Jurkat, Clone E6-1 (cell line): Measurements from ENCODE around the gene DHX15.

Experiments
- DNase-seq: peaks from one replicate; pipeline ENCODE4 v3.0.0-alpha.2; 2011; ENCODE audit warnings: low read depth, low spot score
- H3K4me3 ChIP-seq: 2 replicates; pipeline ENCODE4 v1.5.1; 2011; ENCODE audit warnings: mild to moderate bottlenecking, low read length, control low read depth, moderate library complexity

Gene DHX15

DNA sequence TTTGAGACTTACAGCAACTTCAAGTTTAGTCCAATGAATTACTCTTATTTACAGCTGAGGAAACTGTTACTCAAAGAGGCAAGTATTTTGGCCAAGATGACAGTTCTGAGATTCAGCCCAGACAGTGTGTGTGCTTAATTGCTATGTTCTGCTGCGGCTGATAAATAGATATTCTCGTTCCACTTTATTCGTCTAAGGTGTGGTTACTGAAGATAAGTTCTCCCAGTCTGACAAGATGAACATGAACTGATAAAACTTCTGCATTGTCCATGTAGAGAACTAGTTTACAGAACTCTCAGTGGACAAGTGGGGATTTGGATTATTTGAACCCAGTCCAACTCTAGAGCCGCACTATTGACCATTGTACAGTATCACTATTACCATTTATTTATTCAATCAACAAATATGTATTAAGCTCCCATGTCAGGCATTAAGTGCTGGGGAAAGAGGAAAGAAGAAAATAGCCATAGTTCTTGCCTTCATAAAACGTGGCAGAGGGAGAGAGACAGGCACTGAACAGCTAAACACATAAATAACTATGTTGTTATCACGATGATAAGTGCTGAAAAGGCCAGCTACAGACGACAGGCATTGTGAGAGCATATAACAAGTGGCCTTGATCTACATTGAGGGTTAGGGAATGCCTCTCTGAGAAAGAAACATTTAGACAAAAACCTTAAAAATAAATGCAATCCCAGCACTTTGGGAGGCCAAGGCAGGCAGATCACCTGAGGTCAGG, 4.0 kb upstream of the DHX15 start:
- DNase-seq: no peak
- H3K4me3 ChIP-seq: no peak overlapping the region

DNA sequence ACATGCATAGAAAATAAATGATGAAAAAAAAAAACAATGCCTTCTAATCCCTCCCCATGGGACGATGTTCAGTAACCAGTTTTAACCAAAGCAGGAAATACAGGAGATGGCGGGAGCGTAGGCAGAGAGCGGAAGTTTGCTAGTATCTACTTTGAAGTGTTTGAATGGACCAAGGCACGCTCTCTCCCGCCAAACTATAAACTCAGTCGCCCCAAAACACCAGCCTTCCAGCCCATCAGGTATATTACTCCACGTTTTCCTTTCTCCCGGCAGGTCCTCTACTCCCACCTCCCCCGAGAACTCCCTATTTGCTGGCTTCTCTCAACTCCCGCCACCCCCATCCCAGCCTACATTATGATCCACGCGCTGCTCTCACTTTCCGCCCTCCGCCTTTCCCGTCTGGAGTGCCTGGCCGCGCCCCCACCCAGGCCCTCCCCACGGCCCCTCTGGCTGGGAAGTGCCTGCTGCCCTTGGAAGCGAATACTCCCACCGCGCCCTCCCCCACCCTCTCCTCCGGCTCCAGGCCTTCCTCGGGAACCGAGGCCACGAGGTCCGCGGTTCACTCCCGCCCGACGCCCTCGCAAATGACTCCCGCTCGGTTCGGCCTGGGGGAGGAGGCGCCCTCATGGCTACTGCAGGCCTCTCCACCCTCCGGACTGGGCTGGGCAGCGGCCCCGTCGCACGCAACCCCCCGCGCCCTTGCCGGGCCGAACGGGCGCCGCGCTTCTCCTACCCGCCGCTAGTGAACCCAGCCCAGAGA, 723 bp downstream of the DHX15 start:
- peak overlapping the region; percentile 92 for H3K4me3 ChIP-seq

DNA sequence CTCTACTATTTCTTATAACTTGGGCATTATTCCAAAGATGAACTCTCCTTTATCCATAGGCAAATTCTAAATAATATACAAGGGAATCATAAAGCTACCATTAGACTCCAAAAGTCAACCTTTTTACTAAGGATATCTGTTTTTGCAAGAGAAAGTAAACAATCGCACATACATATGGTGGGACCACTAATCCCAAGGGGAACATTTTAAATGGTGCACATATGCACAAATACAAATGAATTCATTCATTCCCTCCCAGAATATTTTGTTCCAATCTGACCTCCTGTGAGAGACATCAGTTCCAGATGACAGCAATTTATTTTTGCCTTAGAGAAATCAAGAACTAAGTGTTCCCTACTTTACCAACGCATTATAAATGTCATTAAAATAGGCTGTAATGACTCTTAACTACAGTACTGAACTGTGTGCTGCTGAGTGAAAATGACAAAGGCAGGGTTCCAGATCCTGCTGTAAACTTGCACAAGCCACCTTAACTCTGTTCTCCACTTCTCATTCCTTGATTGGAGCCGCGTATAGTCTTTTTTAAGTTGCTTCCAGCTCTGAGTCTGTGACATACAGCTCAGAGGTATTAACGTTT, 2.0 kb downstream of the DHX15 start:
- peak overlapping the region; percentile 92 for H3K4me3 ChIP-seq
- DNase-seq: no peak

More for the DNA sequence above, 723 bp downstream of the DHX15 start:
- peak; percentile 72 for DNase-seq

DNA sequence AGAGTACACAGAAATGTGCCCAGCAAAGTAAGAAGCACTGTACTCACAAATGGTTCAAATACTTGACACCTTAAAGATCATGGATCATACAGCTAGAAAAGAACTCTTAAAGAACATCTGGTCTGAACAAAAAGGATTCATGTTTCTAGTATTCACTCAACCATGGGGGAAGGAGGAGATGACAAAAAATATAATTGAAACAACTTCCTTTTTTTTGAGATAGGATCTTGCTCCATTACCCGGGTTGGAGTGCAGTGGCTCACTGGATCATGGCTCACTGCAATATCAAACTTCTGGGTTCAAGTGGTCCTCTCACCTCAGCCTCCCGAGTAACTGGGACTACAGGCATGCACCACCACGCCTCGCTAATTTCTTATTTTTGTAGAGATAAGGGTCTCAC, 6.0 kb downstream of the DHX15 start:
- no peak overlapping the region for H3K4me3 ChIP-seq
- DNase-seq: no peak

DNA sequence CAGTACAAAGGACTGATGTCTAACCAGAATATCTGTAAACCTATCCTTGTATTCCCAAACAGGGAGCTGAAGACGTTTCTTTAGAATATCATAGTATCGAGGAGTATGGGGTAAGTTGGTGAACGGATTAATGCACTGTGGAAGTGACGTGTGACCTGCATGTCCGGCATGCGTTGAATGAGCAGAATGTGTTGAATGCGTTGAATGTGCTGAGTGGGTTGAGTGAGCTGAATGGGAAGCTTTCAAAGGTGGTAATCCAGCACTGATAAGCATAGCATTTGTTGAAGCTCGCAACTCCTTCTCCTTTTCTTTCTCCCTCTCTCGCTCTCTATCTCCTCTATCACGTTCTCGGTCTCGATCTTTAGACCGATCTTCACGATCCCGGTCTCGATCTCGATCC, 8.1 kb downstream of the DHX15 start:
- no peak overlapping the region for H3K4me3 ChIP-seq
- DNase-seq: no peak

DNA sequence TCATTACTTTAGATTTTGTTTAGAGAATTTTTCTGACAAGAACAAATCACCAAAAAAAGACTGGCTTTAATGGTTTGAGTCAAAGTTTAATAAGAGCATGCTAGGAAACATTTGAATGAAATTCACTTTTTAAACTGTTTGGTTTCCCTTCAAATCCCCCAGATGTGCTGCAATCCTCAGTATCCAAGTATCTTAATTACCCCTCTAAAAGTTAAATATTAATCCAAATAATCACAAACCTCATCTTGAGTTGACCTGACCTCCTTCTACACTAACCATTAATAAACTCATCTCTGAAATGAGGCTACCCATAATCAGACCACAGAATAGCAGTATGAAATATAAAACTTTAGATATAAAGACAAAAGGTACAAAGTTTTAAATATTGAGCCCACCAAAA, 10.1 kb downstream of the DHX15 start:
- no peak for DNase-seq
- H3K4me3 ChIP-seq: no peak overlapping the region

DNA sequence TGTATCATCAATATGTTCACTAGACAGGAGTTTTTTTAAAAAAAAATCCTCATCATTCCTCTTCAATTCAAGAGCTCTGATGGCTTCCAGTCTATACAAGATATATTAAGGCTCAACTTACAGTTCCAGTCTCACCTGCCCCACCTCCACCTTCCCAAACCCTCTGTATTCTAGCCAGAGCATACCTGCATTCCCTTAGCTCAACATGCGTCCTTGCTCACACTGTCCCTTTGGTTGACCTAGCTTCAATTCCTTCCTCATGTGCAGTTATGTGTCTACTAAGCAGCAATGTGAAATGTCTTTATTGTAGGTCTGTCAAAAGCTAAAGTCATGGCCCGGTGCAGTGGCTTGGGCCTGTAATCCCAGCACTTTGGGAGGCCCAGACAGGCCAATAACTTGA, 10.8 kb downstream of the DHX15 start:
- no peak overlapping the region for H3K4me3 ChIP-seq
- no peak for DNase-seq

DNA sequence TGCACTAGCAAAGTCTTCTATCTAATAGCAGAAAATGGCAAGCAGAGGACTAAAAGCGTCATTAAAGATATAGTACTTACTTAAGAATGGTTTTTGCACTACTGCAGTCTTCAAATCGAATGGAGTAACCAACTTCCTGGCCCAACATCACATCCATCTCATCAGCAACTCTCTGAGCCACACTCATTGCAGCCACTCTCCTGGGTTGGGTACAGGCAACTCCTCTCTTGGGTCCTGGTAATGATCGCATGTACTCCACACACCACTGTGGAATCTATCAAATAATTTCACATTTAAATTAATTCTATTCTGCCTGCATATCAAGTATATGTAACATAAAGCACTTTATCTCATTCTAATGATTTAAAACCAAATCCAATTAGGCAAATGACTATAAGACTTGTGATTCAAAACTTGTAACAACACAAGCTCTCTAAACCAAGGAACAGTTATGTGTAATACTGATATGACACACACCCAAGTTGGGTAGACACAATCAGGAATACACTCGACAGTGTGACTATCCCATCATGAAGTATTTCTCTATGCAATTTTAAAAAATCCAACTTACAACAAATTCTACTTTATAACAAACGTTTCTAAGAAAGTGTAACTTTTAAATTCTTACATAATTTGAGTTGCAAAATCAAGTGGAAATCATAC, 13.6 kb downstream of the DHX15 start:
- no peak overlapping the region for H3K4me3 ChIP-seq
- no peak for DNase-seq

DNA sequence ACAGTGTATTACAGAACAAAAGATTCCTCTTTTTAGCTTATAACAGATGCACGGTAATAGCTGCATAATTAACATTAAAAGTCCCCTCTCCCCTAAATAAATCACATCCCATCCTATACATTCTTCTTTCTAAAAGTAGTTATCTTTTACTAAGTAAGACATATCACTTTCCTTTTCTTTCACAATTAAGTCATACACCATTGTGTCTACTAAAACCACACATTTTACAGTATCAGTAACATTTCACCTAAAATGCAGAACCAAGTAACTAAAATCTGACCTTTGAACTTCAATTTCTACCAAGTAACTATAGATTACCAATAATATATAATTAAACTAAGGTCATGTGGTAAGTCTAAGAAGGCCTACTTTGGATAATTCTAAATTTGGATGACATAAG, 14.2 kb downstream of the DHX15 start:
- no peak for DNase-seq
- H3K4me3 ChIP-seq: no peak overlapping the region

DNA sequence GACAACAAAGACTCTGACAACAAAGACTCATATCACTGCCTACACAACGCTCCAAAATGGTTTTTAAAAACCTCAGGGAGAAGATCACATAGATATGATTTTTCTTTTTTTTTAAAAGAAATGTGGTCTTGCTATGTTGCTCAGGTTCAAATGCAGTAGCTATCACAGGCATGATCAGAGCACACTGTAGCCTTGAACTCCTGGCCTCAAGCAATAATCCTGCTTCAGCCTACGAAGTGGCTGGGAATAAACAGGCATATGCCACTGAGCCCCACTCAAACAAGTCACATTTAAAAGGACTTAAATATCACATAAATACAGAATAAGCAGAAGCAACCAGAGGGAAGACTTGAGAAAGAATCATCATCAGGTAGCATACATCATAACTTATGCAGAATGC, 14.7 kb downstream of the DHX15 start:
- peak; percentile 33 for DNase-seq
- H3K4me3 ChIP-seq: no peak overlapping the region

DNA sequence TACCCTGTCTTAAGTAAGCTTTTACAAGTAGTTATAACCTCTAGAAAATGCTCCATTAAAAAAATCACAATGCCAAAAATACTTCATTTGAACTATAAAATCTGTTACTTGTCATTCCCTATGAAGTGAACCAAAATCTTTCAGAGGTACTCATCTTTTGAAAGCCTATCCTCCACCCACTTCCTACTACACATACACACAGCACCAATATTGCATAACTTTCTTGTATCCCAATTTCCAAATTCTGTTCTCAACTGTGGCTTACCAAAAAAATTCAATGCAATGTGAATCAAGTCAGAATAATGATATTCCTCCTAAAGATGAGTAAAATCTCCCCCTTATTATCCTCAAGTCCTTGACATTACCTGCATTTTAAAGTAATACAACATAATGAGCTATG, 15.9 kb downstream of the DHX15 start:
- no peak for DNase-seq
- no peak overlapping the region for H3K4me3 ChIP-seq

DNA sequence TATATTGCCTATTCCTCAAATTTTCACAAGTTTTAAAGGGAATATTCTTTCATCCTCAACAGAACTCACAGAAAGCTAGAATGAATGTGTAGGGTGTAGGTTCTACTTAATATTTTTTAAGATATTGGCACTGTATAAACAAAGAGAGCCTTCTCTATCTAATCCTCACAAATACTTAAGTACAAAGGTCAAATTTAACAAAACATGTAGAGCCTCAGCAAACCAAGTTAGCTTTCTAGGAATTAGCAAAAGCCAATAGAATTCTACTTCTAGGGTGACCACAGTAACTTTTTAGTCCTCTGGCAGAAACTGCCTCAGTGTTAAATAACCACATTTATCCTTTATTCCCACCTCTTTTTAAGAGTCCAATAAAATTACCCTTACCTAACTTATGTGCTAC, 19.3 kb downstream of the DHX15 start:
- DNase-seq: no peak
- H3K4me3 ChIP-seq: no peak overlapping the region

DNA sequence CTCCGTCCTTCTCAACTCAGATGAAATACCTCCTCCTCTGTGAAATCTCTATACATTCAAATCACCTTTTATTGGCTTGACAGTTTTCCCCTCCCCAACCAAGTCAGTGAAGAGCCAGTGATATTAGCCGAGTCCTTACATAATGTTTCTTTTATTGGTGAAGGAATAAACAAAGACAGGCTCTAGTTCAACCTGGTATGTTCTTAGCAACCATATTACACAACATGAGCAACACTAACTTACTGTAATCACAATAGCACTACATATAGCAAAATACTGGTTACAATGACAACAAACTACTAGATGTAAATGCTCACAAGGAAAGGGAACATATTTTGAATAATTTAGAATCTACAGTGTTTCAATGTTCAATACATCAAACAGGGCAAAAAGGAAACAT, 19.9 kb downstream of the DHX15 start:
- no peak for DNase-seq
- no peak overlapping the region for H3K4me3 ChIP-seq

DNA sequence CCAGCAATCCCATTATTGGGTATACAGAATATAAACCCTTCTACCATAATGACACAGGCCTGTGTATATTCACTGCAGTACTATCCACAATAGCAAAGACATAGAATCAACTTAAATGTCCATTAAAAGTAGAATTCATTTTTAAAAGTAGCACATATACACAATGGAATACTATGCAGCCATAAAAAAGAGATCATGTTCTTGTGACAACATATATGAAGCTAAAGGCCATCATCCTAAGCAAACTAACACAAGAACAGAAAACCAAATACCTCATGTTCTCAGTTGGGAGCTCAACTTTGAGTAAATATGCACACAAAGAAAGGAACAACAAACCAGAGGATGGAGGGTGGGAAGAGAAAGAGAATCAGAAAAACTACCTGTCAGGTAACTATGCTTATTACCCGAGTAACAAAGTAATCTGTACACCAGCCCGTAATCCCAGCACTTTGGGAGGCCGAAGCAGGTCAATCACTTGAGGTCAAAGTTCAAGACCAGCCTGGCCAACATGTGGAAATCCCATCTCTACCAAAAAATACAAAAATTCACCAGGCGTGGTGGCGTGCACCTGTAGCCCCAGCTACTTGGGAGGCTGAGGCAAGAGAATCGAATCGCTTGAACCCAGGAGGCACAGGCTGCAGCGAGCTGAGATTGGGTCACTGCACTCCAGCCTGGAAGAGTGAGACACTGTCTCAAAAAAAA, 22.8 kb downstream of the DHX15 start:
- H3K4me3 ChIP-seq: no peak overlapping the region
- DNase-seq: no peak

DNA sequence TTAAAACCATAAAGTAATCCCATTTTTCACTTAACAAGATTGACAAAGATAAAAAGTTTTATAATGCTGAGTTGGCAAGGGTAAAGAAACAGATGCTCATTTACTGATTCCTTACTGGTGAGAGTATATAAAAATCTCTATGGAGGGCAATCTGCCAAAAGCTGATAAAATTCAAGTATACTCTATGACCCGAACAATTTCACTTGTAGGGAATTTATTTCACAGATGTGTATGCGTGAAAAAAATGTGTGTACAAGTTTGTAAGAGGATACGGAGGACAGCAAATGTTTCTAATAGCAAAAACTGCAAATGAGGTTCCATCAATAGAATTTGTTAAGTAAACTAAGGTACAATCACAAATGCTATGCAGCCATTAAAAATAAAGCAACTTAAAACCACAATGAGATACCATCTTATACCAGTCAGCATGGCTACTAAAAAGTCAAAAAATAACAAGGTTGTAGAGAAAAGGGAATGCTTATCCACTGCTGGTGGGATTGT, 23.4 kb downstream of the DHX15 start:
- no peak for DNase-seq

DNA sequence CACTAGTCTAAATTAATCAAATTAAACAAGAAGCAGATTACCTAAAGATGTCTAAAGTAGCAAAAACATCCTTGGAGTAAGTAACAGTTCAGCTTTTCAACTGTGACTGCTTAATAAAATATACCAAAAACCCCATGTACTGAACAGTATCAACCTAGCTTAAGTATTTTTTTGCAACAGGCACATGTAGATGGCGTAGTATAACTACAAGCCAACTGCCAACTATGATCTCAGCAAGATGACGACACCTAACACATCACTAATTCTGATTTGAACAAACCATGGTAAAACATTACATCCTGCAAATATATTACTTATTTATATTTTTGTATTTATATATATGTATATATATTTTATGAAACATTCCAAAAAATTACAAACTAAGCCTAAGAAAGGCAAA, 24.5 kb downstream of the DHX15 start:
- no peak for DNase-seq
- no peak overlapping the region for H3K4me3 ChIP-seq

More for the DNA sequence above, 23.4 kb downstream of the DHX15 start:
- no peak overlapping the region for H3K4me3 ChIP-seq

DNA sequence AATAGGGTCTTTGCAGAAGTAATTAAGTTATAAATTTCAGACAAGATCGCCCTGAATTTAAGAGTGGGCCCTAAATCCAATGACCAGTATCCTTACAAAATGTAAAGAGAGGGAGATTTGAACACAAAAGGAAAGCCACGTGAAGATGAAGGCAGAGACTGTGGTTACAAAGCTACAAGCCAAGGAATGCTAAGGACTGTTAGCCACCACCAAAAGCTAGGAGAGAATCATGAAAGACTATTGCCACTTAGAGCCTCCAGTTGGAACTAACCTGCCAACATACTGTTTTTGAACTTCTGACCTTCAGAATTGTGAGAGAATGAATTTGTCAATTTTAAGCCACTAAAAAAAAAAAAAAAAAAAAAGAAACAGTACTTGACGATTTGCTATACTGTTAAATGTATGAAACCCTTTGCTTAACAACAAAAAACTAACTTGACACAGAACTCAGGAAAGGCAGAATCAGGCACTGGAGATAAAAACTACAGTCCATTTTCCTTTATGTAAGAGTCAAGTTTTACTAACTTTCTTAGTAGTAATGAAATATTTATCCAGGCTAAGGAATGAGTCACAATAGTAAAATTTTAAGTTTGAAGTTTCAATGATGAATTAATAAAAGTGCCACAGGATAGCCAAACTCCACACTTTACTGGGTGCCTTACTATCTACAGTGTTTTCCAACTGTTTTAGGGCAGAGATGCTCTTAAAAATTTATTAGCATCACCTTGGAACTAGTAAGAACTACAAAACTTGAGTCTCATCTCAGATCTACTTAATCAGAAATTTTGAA, 25.1 kb downstream of the DHX15 start:
- no peak overlapping the region for H3K4me3 ChIP-seq
- DNase-seq: no peak
